CMK (cell line): Measurements from ENCODE around the gene LBH.

Experiments used
- DNase-seq: peaks from one replicate; pipeline ENCODE4 v3.0.0-alpha.2; 2010; ENCODE audit warnings: low read depth

Gene LBH

DNA sequence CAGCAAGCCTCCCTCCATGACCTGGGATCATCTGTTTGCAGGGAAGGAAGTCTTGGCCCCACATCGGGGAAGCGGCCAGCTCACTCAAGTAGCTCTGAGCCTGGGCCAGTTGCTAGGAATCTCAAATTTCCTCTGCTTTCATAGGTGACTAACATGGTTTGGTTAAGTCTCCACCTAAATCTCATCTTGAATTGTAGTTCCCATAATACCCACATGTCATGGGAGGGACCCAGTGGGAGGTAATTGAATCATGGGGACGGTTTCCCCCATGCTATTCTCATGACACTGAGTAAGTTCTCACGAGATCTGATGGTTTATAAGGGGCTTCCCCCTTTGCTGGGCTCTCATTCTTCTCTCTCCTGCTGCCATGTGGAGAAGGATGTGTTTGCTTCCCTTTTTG is 75.2 kb downstream of the LBH start:
- DNase-seq: no peak

DNA sequence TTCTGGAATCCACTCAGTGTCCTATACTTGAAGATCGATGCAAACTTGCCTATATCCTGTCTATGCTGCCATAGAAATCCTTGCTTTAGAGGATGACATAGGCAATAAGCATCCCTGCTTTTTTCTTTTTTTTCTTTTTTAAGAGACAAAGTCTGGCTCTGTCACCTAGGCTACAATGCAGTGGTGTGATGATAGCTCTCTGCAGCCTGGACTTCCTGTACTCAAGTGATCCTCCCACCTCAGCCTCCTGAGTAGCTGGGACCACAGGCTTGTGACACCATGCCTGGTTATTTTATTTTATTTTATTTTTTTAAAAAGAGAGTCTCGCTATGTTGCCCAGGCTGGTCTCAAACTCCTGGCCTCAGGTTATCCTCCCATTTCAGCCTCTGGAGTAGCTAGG is 76.9 kb downstream of the LBH start:
- DNase-seq: no peak
